ENCODE measurements around the gene CSRP1. TPM values are rescaled to one million over a fixed set of nuclear protein-coding genes. Genes with fewer than 3 reads are reported as not detected.

CSRP1 gene
- total and polyA plus RNA-seq, 2 experiments from 2014 or later = 5.8 to 29.9 TPM

GRCh38 chr1:201434266-201434665 lies 72.7 kb downstream of the CSRP1 start:
- no peak overlapping the region for H2AFZ ChIP-seq
- Mint-ChIP-seq H3K36me3 (ENCODE audit: low read depth) (no peaks in the 10 kb centered on the region), H3K4me3 (no peak overlapping the region), H3K4me1 (peaks cover 12% of the 10 kb centered on the region; the same call in 2 of the 3 replicates), H3K27me3 (ENCODE audit: insufficient read depth, low read depth, poor library complexity) (peaks cover 18% of the 10 kb centered on the region), H3K27ac (no peak overlapping the region), H3K9me3 (no peaks in the 10 kb centered on the region)
- no peaks in the 10 kb centered on the region for H3F3A ChIP-seq (replicated peaks; ENCODE audit: low read depth)
- no peaks in the 10 kb centered on the region for H4K20me1 ChIP-seq (replicated peaks; ENCODE audit: insufficient read depth)
- H3K4me1 ChIP-seq (ENCODE audit: insufficient read depth) = peaks cover 5% of the 10 kb centered on the region
- no peaks in the 10 kb centered on the region for H3K9me2 ChIP-seq (ENCODE audit: insufficient read depth)
- no peak for TF ChIP-seq CTCF (conservative IDR thresholded peaks at IDR 0.05; ENCODE audit: low read depth in 2 of 2)
- no peak for TF ChIP-seq EZH2phosphoT487 (IDR thresholded peaks at IDR 0.05; ENCODE audit: unreplicated experiment)
- TF ChIP-seq REST (IDR thresholded peaks at IDR 0.05; ENCODE audit: unreplicated experiment) = no peak
- no peak for TF ChIP-seq CREB1 (CRISPR knock-in tag; IDR thresholded peaks at IDR 0.05; ENCODE audit: low read depth)
- TF ChIP-seq JUNB (IDR thresholded peaks at IDR 0.05; ENCODE audit: unreplicated experiment) = no peak
- TF ChIP-seq POLR2AphosphoS5 (IDR thresholded peaks at IDR 0.05; ENCODE audit: low read depth) = no peak
- TF ChIP-seq STAT1 (IDR thresholded peaks at IDR 0.05; ENCODE audit: unreplicated experiment) = no peak
- no peak for TF ChIP-seq ETS1 (IDR thresholded peaks at IDR 0.05)
- no peaks in the 10 kb centered on the region for H3K27me3 ChIP-seq (ENCODE audit: insufficient read depth)
- DNase-seq (ENCODE audit: low spot score) (no peak), ATAC-seq (no peak)
- H3K36me3 ChIP-seq (ENCODE audit: insufficient read depth) = no peaks in the 10 kb centered on the region
- H3K4me2 ChIP-seq = no peak overlapping the region
- no peak overlapping the region for H3K4me3 ChIP-seq
- no peak overlapping the region for H3K27ac ChIP-seq (ENCODE audit: low read depth)
- H3K79me2 ChIP-seq (replicated peaks; ENCODE audit: insufficient read depth) = no peaks in the 10 kb centered on the region

GRCh38 chr1:201433609-201434008 lies 73.3 kb downstream of the CSRP1 start:
- no peaks in the 10 kb centered on the region for H4K20me1 ChIP-seq (replicated peaks; ENCODE audit: insufficient read depth)
- Mint-ChIP-seq H3K27ac (no peak overlapping the region), H3K27me3 (ENCODE audit: insufficient read depth, low read depth, poor library complexity) (peaks cover 18% of the 10 kb centered on the region), H3K9me3 (no peaks in the 10 kb centered on the region), H3K36me3 (ENCODE audit: low read depth) (no peaks in the 10 kb centered on the region), H3K4me3 (no peak overlapping the region), H3K4me1 (peaks cover 12% of the 10 kb centered on the region; the same call in 2 of the 3 replicates)
- no peaks in the 10 kb centered on the region for H3K36me3 ChIP-seq (ENCODE audit: insufficient read depth)
- no peak for DNase-seq (ENCODE audit: low spot score)
- no peak for ATAC-seq
- no peak overlapping the region for H3K4me2 ChIP-seq
- no peak overlapping the region for H3K27ac ChIP-seq (ENCODE audit: low read depth)
- no peaks in the 10 kb centered on the region for H3F3A ChIP-seq (replicated peaks; ENCODE audit: low read depth)
- peaks cover 5% of the 10 kb centered on the region for H3K4me1 ChIP-seq (ENCODE audit: insufficient read depth)
- no peak overlapping the region for H3K4me3 ChIP-seq
- no peaks in the 10 kb centered on the region for H3K27me3 ChIP-seq (ENCODE audit: insufficient read depth)
- no peaks in the 10 kb centered on the region for H3K79me2 ChIP-seq (replicated peaks; ENCODE audit: insufficient read depth)
- no peak overlapping the region for H2AFZ ChIP-seq
- H3K9me2 ChIP-seq (ENCODE audit: insufficient read depth) = no peaks in the 10 kb centered on the region
- TF ChIP-seq JUNB (IDR thresholded peaks at IDR 0.05; ENCODE audit: unreplicated experiment) = no peak
- TF ChIP-seq ZNF462 (CRISPR knock-in tag; IDR thresholded peaks at IDR 0.05) = no peak
- TF ChIP-seq EZH2 (IDR thresholded peaks at IDR 0.05; ENCODE audit: low read depth, unreplicated experiment) = no peak
- no peak for TF ChIP-seq STAT1 (IDR thresholded peaks at IDR 0.05; ENCODE audit: unreplicated experiment)
